HG03457 (cell line): ENCODE results near the gene PRDM15.

Source experiments
- ATAC-seq: cut with Tn5 transposase; IDR thresholded peaks from one replicate; pipeline ENCODE4 v1.9.1; 2021; ENCODE audit warnings: moderate number of reproducible peaks; ENCODE audit not compliant: unreplicated experiment

The PRDM15 gene

DNA sequence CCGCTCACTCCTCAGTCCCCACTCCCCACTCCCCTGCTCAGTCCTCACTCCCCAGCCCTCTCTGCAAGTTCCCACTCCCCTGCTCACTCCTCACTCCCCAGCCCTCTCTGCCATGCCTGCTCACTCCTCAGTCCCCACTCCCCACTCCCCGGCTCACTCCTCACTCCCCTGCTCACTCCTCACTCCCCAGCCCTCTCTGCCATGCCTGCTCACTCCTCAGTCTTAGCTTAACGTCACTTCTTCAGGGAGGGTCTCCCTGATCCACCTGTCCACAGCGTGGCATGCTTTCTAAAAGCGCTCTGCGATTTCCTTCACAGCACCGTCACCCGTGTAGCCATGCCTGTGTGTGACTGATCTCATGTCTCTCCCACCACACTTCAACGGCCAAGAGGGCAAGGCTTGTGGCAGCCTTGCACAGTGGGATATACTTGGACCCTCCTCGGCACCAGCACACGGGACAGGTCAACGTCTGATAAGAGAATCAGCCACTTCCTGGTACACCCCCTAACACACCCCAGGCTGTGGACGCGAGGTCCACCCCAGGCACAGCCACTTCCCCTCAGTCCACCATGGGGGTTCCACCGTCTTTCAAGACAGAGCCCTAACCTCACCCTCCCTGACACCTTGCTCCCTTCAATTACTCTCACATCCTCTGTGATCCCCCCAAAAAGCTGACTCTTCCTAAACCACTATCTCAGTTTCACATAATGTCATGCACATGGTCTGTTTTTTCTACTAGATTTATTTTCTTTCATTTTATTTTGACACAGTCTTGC lies 14.0 kb downstream of the PRDM15 start:
- peak; percentile 45 for ATAC-seq

DNA sequence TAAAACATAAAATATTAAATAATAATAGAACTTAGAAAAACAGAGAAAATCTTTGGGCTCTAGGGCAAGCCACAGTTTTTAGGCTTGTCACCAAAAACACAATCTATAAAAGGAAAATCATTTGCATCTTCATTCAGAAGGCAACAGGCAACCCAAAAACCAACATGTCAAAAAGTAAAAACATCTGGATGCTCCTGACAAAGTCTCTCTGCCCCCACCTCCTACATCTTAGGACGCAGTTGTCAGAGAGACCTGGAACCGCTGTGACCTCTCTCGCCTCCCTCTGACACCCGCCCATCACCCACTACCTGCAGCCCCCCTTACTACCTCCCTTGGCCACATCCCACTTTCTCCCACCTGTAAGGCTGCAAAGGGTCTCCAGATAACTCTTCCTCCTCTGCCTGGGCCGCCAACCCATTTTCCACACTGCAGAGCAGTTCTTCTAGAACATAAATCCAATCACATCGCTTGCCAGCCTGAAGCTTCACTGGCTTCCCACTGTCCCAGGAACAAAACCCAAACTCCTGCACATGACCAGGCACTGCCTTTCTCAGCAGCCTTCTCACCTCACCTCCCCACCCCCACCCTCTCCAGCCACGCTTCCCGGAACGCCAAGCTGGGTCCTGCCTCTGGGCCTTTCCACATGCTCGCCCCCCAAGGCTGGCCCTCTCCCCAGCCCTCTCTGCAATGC lies 14.7 kb downstream of the PRDM15 start:
- ATAC-seq: no peak

DNA sequence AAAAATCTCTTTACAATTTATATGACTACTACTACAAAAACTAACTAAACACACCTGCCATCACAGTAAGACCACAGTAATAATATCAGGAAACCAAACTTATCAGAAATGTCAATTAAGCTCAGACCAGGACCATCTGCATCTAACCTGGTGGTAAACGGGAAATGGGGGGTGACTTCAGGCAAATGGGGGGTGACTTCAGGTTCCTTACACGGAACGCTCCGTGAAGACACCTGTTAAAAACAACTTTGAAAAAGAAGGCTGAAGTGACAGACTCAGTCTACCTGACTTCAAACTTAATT lies 15.8 kb downstream of the PRDM15 start:
- no peak for ATAC-seq

DNA sequence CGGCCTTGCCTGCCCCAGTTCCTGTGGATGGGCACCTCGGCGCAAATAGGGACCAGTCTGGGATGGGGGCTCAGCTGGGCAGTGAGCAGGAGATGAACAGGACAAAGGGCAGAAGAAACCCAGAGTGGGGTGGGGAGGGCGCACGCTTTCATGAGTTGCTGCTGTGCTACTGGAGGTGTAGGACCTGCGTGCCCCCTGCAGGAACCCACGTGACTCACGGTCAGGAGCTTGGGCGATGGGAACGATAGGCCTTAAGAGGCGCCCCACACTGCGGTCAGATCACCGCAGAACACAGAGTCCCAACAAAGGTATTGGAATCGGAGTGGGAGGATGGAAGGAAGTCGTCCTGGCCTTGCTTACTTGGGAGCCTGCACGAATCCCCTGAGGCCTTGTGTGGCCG lies 17.2 kb downstream of the PRDM15 start:
- ATAC-seq: no peak

DNA sequence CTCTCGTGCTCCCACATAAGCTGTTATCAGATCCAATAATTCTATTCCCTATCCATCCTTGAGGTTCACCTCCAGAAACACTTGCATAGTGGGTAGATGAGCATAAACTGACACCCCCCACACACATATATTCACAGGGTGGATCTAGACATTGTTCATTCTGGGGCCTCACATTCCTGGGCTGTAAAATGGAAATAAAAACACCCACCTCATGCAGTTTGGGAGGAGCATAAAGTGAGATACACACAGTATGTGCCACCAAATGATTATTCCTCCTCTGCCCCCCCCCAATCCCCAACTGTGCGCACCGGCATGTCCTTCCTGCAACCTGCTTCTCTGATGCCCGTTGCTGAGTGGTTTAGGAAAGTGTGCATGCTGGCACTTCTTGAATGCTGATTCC lies 17.9 kb downstream of the PRDM15 start:
- no peak for ATAC-seq

DNA sequence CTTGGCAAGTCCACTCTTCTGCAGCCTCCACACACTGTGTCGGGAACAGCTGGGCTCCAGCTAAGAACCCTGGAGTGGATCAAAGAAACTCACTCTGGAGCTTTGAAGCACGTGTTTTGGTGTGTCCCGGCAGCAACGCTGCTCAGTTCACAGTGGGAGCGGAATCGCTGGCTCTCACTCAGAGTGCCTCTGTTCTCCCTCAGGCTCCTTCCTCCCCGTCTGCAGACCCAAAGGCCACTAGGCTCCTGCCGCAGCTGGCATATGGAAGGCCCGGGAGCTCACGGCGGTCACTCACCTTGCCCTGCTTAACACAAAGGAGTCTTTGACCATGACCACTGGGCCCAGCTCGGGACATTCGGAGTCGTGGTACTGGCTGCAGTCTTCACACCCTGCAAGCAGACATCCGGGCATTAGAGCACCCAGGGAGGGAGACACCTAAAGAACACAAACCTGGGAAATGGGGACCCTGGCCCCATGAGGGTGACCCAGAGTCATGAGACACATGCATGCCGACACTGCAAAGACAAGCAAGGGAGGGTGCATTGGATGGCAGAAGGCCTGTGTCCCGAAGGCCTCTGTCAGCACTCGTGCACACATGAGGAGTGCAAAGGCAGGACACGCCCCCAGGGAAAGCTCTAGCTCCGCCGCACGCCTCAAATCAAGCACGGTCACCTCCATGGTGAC lies 19.7 kb downstream of the PRDM15 start:
- ATAC-seq: no peak

DNA sequence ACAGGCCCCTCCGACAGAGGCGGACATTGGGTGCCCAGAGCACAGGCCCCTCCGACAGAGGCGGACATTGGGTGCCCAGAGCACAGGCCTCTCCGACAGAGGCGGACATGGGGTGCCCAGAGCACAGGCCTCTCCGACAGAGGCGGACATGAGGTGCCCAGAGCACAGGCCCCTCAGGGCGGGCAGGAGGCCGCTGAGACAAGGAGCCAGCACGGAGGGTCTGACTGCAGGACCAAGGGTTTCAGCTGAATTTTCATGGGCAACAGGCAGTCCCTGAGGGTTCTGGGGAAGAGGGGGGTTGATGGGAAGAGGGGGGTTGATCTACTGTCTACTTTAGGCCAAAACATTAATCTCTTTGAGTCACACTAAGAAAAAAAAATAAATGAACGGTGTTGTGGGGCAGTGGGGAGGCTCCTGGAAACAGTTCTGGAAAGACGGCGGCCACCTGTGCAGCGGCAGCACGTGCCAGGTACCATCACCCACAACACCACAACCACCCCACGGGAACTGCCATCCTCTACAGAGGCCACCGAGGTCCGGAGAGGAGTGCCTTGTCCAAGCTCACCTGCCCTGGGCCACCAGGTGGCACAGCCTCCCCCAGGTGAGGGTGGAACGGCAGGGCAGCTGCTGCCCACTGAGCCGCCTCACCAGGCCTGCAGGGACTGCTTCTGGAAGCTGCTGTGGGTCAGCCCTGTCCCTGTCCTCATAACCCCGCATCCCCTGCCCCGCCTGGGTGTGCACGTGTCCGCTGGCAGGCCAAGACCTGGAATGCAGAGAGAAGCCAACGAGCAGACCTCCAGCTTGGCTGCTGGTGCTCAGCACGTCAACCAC lies 20.5 kb downstream of the PRDM15 start:
- ATAC-seq: no peak

DNA sequence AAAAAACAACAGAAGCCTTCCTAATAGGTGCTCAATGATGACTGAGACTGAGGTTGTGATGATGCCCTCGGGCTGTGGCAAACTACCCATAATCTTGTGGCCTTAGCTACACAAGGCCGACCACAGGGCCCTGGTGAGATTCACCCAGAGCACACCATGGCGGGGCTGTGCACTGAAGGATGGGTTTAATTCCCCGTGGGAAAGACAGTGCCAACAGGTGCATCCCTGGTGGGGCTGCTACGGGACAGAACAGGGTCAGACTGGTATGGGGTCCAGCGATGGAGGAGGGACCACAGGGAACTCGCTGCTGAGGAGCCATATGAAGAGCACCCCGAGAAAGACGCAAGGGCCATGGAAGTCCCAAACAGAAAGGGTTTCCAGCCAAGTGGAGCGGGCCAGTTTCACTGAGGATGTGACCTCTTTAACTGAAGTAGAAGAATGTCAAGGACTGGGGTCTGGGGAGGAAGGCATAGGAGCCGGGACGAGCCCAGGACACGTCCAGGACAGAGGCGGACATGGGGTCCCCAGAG lies 21.3 kb downstream of the PRDM15 start:
- no peak for ATAC-seq

DNA sequence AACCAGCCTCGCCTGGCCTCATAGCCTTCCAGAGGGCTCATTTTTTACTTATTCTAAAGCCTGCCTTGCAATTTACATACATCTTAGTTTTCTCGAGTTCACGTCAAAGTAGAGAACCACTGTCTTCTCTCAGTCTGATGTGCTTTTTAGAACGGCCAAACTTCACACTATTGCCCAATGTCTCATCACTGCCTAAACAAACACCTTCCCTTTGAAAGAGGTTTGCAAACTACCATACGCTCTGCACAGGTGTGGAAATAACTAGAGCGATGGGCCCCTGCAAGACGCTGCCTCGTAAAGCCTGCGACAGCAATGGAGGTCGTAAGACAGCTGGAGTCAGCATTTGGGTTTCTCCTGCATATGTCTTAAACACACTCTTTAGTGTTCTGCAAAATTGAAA lies 22.6 kb downstream of the PRDM15 start:
- ATAC-seq: no peak

DNA sequence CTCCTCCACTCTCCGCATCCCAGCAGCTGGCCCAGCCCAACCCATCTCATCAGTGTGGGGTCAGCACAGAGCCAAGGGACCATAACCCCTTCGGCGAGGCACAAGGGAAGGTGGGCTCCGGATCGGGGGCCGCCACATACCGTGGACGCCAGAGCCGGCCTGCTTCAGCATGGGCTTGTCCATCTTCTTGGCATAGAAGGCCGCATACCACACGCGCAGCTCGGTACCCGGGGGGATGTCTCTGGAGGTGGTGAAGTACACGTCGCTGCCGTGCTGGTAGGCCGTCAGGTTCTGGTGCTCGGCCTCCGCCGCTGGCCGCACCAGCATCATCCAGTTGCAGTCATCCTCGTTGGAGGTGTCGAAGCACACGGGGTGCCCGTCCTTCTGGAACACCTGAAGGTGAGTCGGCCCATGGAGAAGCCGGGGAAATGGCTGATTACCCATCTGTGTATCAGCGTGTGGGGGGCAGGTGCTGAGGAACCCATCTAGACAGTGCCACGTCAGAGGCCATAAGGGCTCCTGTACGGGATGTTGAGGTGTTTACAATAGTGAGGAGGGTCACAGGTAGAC lies 24.6 kb downstream of the PRDM15 start:
- no peak for ATAC-seq

DNA sequence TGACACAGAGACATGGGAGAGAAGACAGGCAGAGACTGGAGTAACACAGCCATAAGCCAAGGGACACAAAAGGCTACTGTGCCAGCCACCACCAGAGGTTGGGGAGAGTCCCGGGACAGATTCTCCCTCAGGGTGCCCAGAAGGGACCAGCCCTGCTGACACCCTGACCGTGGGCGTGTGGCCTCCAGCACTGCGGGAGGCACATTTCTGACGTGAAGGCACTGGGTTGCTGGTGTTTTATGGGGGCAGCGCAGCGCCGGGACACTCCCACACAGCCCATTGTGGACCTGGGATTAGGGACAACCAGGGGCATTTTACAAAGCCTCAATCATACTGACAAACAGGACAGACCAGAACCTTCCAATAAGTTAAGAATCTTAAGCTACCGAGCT lies 26.2 kb downstream of the PRDM15 start:
- no peak for ATAC-seq

DNA sequence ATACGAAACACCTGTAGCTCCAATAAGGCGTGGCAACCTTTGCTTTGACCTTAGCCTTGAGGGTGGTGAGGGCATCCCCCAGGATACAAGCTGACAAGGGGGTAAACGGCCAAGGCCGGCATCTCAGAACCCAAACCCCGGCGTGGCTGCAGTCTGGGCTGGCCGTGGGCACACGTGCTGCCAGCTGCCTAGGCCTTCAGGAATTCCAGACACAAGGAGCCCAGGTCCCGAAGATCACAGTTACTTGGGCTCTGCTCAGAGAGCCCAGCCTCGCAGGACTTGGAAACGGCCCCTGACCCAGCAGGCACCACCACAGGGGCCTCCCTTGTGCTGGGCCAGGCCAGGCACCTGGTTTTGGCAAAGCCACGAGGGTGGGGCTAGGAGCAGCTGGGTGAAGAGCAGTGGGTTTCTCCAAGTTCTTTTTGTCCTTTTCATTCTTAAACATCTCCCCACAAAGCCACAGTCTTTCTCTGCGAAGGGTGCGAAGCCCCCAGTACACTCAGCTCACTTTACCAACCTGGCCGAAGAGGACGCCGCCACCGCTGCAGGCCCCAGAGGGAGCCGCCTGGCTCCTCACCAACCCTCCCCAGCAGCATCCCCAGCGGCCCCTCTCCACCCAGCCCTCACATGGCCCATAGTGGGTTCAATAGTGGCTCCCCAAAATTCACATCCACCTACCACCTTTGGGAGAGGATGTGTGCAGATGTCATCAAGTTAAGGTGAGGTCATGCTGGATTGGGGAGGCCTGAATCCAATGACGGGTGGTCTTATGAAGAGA lies 26.8 kb downstream of the PRDM15 start:
- no peak for ATAC-seq

DNA sequence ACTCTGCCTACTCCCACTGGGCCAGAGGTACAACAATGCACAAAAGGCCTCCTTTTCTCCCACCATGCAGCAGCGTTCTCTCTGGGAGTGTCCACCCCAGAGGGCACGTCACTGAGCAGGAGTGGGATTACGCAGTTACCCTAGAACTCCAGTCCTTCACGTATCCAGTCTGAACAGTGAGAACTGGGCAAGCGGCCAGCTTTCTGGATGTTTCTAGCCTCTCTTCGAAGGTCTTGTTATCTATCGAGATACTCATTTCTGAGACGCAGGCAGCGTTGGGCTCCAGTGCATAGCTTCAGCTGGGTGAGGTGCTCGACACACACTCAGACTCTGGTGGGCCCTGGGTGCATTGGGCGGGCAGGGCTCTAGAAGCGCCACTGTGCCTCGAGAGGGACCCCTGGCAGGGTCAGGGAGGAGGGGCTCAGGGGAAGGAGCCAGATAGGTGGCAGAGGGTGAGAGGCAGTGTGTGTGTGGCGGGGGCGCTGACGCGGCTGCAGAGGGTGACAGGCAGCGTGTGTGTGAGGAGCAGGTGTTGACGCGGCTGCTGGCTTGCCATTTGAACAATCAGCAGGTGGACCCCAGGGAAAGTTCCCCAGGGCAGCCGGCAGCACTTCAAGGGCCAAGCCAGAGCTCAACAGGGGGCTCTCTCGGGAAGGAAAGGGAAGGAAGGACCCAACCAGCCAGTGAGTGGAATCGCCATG lies 27.9 kb downstream of the PRDM15 start:
- no peak for ATAC-seq

DNA sequence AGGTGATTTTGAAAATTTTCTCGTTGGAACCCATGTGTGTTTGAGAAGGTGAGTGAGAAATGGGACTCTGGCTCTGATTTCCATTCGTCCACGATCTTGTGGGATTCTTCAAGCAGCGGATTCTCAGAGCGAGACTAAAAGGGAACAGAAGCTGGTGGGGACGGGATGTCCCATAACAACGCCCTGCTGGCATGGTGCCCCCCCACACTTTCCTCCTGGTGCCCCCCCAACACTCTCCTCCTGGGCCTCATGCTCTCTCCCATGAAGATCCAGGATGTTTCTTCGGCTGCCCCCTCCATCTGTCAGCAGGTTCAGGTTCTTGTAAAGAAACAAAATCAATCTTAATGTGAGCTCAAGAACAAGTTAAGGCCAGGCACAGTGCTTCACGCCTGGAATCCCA lies 29.1 kb downstream of the PRDM15 start:
- no peak for ATAC-seq

DNA sequence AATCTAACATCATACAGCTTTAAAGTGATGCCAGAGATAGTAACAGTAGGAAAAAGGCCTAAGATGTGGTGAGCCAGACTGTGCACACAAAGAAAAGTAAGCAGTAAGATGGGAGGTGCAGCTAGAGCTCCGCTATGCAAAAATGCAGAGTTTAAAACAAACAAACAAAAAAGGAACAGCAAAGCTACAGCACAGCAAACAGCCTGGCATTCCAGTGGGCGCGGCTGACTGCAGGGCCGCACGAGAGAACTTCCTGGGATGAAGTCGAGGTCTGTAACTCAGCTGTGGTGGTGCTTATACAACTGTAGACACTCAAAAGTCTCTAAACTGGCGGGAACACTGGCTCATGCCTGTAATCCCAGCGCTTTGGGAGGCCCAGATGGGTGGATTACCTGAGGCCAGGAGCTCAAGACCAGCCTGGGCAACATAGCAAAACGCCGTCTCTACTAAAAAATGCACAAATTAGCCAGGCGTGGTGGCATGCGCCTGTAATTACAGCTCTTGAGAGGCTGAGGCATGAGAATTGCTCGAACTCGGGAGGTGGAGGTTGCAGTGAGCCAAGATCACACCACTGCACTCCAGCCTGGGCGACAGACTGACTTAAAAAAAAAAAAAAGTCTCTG lies 30.1 kb downstream of the PRDM15 start:
- no peak for ATAC-seq

DNA sequence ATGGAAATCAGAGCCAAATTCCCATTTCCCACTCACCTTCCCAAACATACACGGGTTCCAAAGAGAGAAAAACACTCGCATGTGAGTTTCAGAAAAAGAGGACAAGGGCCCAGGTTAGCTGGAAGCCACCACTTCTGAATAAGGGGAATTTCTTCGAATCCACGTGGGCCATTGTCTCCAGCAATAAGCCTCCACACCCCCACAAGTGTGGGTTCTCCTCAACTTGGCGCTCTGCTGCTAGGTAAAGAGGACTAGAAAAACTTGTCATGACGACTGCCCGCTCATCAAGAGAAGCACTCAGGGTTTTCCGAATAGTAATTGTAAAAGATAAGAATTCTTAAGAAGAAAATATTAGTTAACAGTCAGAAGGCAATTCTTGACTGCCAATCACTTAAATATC lies 30.6 kb downstream of the PRDM15 start:
- no peak for ATAC-seq

DNA sequence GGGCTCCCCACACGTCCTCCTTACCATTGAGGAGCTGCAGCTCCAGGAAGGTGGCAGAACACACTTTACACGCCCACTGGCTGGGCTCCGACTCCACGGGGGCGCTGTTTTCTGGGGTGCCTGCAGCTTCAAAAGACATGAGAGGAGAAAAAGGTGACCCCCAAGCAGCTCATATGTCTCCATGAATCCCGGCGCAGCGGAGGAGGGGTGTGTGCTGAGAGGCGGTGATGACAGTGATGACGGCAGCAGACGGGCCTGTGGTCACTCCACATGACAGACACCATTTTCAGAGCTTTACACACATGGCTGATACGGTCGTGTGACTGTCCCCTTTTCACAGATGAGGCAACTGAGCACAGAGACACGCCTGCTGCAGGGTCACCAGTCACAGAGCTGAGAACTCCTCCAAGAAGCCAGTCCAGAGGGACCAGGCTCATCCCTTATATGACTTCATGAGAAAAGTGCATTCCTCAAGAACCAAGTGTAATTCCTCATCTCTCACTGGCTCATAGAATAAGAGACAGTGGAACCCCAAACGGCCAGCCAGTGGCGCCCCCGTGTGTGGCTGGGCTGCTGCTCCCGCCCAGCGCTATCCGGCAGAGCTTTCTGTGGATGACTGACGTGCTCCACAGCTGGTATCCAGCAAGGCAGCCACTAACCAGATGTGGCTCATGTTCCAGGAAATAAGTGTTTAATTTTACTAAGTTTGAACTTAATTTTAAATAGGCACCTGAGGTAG lies 31.9 kb downstream of the PRDM15 start:
- no peak for ATAC-seq

DNA sequence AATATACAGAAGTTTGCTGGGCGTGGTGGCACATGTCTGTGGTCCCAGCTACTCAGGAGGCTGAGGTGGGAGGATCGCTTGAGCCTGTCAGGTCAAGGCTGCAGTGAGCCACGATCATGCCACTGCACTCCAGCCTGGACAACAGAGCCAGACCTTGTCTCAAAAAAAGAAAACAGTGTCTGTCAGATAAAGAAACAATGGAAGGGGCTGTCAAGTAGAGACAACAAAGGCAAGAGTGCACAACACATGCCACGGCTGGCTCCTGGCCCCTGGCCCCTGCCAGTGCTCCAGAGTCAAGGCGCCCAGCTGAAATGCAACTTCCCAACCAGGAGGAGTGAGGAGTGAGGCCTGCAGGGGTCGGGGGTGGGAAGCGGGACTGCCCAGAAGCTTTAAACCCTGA lies 32.6 kb downstream of the PRDM15 start:
- no peak for ATAC-seq

DNA sequence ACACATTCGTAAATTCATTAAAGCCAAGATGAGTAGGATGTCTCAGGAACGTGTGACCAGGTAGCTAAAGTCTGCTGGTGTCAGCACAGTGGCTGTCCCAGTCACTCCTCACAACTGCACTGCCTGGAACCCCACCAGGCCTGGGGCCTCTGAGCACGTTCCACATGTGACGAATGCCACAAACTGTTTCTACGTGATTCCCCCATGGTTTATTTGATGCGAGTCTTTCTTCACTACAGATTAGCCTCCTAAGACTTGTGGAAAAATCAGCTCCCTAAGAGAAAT lies 33.2 kb downstream of the PRDM15 start:
- ATAC-seq: no peak
